Measurements from ENCODE around the gene MIOS.

DNA sequence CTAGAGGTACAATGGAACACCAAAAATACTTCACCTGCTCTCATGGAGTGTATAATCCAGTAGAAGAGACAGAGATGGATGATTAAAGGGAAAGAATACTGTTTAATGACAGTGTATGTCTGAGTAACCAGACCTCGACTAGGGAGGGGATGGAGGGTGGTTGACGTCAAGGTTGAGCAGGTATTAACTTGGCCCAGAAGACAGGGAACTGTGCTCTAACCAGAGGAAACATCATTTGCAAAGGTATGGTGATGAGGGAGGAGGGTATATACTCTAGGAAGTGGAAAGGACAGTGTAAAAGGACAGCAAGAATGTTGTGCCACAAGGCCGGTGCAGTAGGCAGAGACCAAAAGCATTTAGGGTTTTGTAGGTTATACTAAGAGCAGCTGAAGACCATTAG, 2.9 kb downstream of the MIOS start:
- TF ChIP-seq CTCF (IDR thresholded peaks at IDR 0.05) (no peak), POLR2A (IDR thresholded peaks at IDR 0.05) (no peak)
